ENCODE results near the gene DENND4B. TPM values are rescaled to one million over a fixed set of nuclear protein-coding genes. Genes with fewer than 3 reads are reported as not detected.
"Not testable (repeated sequence)": the region's sequence is repeated elsewhere in the genome, so short reads cannot be mapped to it uniquely, and the experiment has no call there.

Gene DENND4B
- total and polyA plus RNA-seq, 8 donors = 41.3 to 106 (median 48.7) TPM

DNA sequence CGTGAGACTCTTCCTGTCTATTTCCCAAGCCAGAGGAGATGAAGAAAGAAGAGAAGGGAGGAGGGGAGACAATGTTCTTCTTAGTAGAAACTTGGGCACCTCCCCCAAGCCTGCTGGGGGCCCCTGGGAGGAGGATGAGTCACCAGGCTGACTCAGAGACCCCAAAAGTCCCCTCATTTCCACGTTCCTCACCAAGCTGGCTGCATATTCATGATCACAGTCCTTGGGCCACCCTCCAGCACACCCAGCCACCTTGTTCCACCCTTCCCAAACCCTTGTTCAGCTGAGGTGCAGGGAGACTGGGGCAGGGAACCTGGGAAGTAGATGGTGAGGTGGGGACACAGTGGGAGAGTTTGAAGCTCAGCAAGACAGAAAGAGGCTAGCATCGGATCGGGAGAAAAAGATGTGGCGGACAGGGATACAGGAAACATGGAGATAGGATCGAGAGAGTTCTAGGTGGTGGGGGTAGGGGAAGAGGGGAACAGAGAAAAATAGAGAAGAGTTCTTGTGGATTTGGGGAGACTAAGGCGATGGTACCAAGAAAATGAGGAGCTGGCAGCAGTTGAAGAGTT, 38.9 kb upstream of the DENND4B start:
- Histone ChIP-seq H3K4me3 (peak overlapping the region; percentile 54 to 70), H3K27ac (peak overlapping the region; percentile 86 to 93), H3K27me3 (no peaks in the 10 kb centered on the region), H3K4me1 (peaks cover 20 to 55% of the 10 kb centered on the region in 2 donors), H3K9me3 (no peaks in the 10 kb centered on the region), H3K36me3 (peaks cover 0 to 30% of the 10 kb centered on the region in 2 donors)
- ATAC-seq (peak; percentile 13), DNase-seq (peak in 1 of 4 donors; percentile 52)
- TF ChIP-seq, protein P1, sequence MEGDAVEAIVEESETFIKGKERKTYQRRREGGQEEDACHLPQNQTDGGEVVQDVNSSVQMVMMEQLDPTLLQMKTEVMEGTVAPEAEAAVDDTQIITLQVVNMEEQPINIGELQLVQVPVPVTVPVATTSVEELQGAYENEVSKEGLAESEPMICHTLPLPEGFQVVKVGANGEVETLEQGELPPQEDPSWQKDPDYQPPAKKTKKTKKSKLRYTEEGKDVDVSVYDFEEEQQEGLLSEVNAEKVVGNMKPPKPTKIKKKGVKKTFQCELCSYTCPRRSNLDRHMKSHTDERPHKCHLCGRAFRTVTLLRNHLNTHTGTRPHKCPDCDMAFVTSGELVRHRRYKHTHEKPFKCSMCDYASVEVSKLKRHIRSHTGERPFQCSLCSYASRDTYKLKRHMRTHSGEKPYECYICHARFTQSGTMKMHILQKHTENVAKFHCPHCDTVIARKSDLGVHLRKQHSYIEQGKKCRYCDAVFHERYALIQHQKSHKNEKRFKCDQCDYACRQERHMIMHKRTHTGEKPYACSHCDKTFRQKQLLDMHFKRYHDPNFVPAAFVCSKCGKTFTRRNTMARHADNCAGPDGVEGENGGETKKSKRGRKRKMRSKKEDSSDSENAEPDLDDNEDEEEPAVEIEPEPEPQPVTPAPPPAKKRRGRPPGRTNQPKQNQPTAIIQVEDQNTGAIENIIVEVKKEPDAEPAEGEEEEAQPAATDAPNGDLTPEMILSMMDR (IDR thresholded peaks at IDR 0.05) = no peak
- intact Hi-C loops (cut with DNase I) = loop anchor here in 1 of 2 donors (10.0 kb wide), 1 partner anchor 191 kb away; no protein-coding TSS in a partner anchor

DNA sequence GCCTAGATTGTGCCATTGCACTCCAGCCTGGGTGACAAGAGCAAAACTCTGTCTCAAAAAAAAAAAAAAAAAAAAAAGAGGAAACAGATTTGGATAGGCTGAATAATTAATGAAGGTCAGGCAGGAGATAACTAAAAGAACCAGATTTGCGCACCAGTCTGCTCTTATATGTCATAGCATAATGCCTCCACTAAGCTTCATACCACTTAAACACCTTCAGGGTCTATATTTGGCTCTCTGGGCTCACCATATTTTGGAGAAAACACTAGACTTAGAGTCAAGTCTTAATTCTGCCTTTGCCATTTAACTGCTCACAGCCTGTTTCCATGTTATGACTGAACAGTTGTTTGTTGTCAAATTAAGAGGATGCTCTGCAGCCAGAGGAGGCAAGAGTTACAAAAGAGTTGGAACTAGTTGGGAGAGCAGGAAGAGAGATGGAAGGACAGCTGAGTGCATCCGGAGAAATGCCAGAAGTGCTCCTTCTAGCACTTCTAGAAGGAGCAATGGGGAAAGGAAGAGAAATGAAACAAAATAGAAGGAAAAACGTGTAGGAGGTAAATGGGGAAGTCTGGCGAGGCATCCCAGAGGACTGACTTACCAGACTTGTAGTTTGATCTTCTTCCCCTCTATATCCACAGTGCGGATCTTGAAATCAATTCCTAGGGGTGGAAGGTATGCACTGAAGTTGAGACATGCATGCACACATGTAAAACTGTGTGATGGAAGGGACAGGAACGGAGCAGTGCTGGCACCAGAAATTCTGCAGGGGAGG, 37.8 kb upstream of the DENND4B start:
- Histone ChIP-seq H3K36me3 (peaks cover 0 to 30% of the 10 kb centered on the region in 2 donors), H3K27ac (peak overlapping the region; percentile 86 to 93), H3K4me1 (peaks cover 20 to 55% of the 10 kb centered on the region in 2 donors), H3K27me3 (no peaks in the 10 kb centered on the region), H3K9me3 (no peaks in the 10 kb centered on the region), H3K4me3 (peak overlapping the region; percentile 54 to 70)
- DNase-seq = peak in 1 of 4 donors; percentile 72
- TF ChIP-seq, protein P1 (IDR thresholded peaks at IDR 0.05) = no peak
- intact Hi-C loops (cut with DNase I) = loop anchor here in 1 of 2 donors (10.0 kb wide), 1 partner anchor 190 kb away; no protein-coding TSS in a partner anchor
- ATAC-seq = no peak

DNA sequence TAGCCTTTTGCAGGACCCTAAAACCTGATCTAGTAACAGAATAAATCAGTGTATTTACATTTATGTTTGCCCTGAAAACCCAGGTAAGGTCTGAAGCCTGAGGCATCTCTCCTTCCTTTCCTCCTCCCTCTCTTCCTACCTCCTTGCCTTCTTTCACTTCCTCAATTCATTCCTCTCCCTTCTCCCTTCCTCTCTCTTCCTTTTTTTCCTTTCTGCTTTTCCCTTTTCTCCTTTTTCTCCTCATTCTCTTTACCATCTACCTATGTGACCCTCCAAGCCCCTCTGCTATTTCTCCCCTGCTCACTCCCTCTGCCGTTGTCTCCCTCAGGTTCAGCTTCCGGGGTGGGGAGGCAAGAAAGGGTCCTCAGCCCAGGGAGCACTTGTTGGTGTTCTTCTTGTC, 35.2 kb upstream of the DENND4B start:
- not testable (repeated sequence) for H3K27me3 ChIP-seq, H3K9me3 ChIP-seq, DNase-seq, ATAC-seq, H3K4me3 ChIP-seq
- Histone ChIP-seq H3K4me1 (peaks cover 20 to 66% of the 10 kb centered on the region in 2 donors), H3K27ac (peak overlapping the region; percentile 19 to 28), H3K36me3 (peaks cover 0 to 36% of the 10 kb centered on the region in 2 donors)
- intact Hi-C loops (cut with DNase I) = loop anchor here in 1 of 2 donors (10.0 kb wide), 1 partner anchor 187 kb away; no protein-coding TSS in a partner anchor

DNA sequence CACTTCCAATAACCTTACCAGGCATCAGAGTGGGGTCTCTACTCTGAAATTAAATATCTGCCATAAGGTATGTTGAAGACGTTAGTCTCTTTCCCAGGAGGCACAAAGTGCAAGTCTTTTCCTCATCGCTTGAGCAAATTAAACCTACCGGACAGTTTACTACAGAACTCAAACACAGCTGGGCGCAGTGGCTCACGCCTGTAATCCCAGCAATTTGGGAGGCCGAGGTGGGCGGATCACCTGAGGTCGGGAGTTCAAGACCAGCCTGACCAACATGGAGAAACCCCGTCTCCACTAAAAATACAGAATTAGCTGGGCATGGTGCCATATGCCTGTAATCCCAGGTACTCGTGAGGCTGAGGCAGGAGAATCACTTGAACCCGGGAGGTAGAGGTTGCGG, 32.6 kb upstream of the DENND4B start:
- ATAC-seq; intact Hi-C loops (cut with DNase I): not testable (repeated sequence)
- peaks cover 17 to 61% of the 10 kb centered on the region in 2 donors for H3K4me1 ChIP-seq

DNA sequence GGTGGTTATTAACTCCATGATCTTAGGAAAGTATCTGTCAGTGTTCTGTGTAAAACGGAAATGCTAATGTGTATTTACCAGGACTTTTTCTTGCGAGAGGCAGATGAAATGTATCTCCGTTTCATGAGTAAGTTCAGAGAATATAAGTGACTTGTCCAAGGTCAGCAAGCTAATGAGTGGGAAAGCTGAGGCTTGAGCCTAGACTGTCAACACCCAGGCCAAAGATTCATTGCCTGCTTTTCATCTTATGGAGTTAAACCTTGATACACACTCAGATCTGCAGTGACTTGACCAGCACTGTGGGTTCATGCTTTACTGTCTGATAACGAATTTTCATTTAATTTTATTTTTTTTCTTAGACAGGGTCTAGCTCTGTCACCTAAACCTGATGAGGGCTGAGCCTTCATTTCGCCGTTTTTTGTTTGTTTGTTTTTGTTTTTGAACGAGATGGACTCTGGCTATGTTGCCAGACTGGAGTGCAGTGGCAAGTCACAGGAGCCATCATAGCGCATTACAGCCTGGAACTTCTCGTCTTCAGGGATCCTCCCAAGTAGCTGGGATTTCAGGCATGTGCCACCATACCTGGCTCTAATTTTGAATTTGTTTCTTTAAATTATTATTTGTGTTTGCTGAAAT, 31.9 kb upstream of the DENND4B start:
- Histone ChIP-seq H3K4me3 (peak overlapping the region; percentile 98 to 99), H3K9me3 (no peaks in the 10 kb centered on the region), H3K4me1 (peaks cover 15 to 56% of the 10 kb centered on the region in 2 donors), H3K36me3 (peaks cover 0 to 59% of the 10 kb centered on the region in 2 donors), H3K27me3 (no peaks in the 10 kb centered on the region), H3K27ac (peak overlapping the region; percentile 90)
- TF ChIP-seq, protein P1 (IDR thresholded peaks at IDR 0.05) = no peak
- ATAC-seq (no peak), DNase-seq (no peak)
- intact Hi-C loops (cut with DNase I) = no loop called here

More for the DNA sequence above, 32.6 kb upstream of the DENND4B start:
- DNase-seq, H3K27me3 ChIP-seq, H3K4me3 ChIP-seq, H3K27ac ChIP-seq, H3K9me3 ChIP-seq: not testable (repeated sequence)
- peaks cover 0 to 55% of the 10 kb centered on the region in 2 donors for H3K36me3 ChIP-seq

Data from left lung (tissue), 10 donors.